Amniotic epithelial cell (primary cell): Measurements from ENCODE around the gene NGB.
"Not testable (repeated sequence)": the region's sequence is repeated elsewhere in the genome, so short reads cannot be mapped to it uniquely, and the experiment has no call there.

Experiments used
- DNase-seq: peaks from one replicate; pipeline ENCODE4 v3.0.0-alpha.2; 2010; ENCODE audit warnings: low read depth

The NGB gene

GRCh38 chr14:77296155-77296554, 25.1 kb upstream of the NGB start:
- DNase-seq = no peak

- peak; percentile 80 for DNase-seq
These were observed 19.7 kb upstream of the NGB start for GRCh38 chr14:77290705-77291104.

- DNase-seq = no peak
These were observed 15.6 kb upstream of the NGB start for GRCh38 chr14:77286576-77286975.

- no peak for DNase-seq
These were observed 13.5 kb upstream of the NGB start for GRCh38 chr14:77284466-77284865.

- no peak for DNase-seq
These were observed 13.1 kb upstream of the NGB start for GRCh38 chr14:77284066-77284465.

- DNase-seq = no peak
These were observed 10.9 kb upstream of the NGB start for GRCh38 chr14:77281852-77282410.

GRCh38 chr14:77280921-77281320, 9.9 kb upstream of the NGB start:
- DNase-seq = not testable (repeated sequence)

- DNase-seq = no peak
These were observed 8.7 kb upstream of the NGB start for GRCh38 chr14:77279719-77280118.

GRCh38 chr14:77278461-77279230, 7.6 kb upstream of the NGB start:
- DNase-seq = no peak

GRCh38 chr14:77276959-77277358, 6.0 kb upstream of the NGB start:
- DNase-seq = no peak

- DNase-seq = no peak
These were observed 5.4 kb upstream of the NGB start for GRCh38 chr14:77276295-77276935.

- DNase-seq = no peak
These were observed 4.6 kb upstream of the NGB start for GRCh38 chr14:77275601-77276017.

GRCh38 chr14:77275041-77275580, 4.1 kb upstream of the NGB start:
- DNase-seq = no peak

GRCh38 chr14:77273796-77274195, 2.8 kb upstream of the NGB start:
- no peak for DNase-seq

- DNase-seq = no peak
These were observed 1.3 kb upstream of the NGB start for GRCh38 chr14:77272261-77272660.

- no peak for DNase-seq
These were observed 469 bp downstream of the NGB start for GRCh38 chr14:77270361-77271112.

- no peak for DNase-seq
These were observed 1.9 kb downstream of the NGB start for GRCh38 chr14:77268989-77269600.

- no peak for DNase-seq
These were observed 2.9 kb downstream of the NGB start for GRCh38 chr14:77267937-77268699.

GRCh38 chr14:77266336-77266735, 4.7 kb downstream of the NGB start:
- no peak for DNase-seq

- no peak for DNase-seq
These were observed 5.3 kb downstream of the NGB start for GRCh38 chr14:77265561-77266335.

- no peak for DNase-seq
These were observed 5.9 kb downstream of the NGB start for GRCh38 chr14:77265187-77265515.
